22Rv1 (cell line): ENCODE measurements around the gene STXBP5.

Experiments
- H3K27ac ChIP-seq: fragments of 450-650 bp; 2 replicates; pipeline ENCODE4 v1.5.1; 2017
- CTCF ChIP-seq: fragments of 450-650 bp; IDR thresholded peaks from 2 replicates; pipeline ENCODE4 v1.5.1; 2017; ENCODE audit warnings: mild to moderate bottlenecking
- ZFX ChIP-seq: fragments of 450-650 bp; IDR thresholded peaks from 2 replicates; pipeline ENCODE4 v1.6.1; 2017; ENCODE audit warnings: antibody characterized with exemption, borderline replicate concordance

The STXBP5 gene

DNA sequence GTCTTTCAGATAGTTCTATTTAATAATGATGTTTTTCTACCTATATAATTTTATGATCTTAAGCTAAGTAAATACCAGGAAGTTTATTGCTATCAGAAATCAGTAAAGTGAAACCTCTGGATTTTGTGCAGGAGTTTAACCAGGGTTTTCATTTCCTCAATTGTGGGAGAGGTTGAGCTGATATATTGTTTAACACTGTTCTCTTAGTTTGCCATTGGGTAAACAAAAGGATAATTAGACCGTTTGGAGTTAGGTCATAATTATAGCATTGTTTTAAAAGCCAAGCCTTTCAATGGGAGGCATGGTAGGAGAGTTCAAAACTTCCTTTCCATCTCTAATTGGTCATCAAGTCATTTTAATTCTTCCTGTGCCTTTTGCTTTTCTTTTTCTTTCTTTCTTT is 58.7 kb downstream of the STXBP5 start:
- H3K27ac ChIP-seq, result no peak overlapping the region

GRCh38 chr6:147266821-147267220 is 62.6 kb downstream of the STXBP5 start:
- H3K27ac ChIP-seq, result no peak overlapping the region
- no peak for TF ChIP-seq CTCF
- TF ChIP-seq ZFX, result no peak

More for the DNA sequence above, 58.7 kb downstream of the STXBP5 start:
- no peak for TF ChIP-seq CTCF
- TF ChIP-seq ZFX, result no peak

DNA sequence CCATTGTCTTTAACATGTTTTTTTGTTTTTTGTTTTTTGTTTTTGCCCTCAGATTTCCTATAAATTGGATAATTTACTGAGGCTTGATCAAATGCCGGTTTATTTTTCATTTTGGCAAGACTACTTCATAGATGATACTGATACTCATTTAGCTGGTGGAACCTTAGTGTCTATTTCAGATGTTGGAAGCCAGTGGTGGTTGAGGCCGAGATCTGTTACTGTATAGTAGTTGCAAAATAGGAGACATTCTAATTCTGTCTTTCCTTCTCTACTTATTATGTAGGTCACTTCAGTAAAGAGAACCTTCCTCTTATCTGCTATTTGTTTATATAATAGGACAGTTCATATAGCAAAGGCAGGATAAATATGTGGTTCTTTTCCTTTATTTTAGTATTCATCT is 63.4 kb downstream of the STXBP5 start:
- no peak for TF ChIP-seq ZFX
- TF ChIP-seq CTCF, result no peak
- H3K27ac ChIP-seq, result no peak overlapping the region

GRCh38 chr6:147268254-147268653 is 64.0 kb downstream of the STXBP5 start:
- TF ChIP-seq CTCF (no peak), ZFX (no peak)
- no peak overlapping the region for H3K27ac ChIP-seq

DNA sequence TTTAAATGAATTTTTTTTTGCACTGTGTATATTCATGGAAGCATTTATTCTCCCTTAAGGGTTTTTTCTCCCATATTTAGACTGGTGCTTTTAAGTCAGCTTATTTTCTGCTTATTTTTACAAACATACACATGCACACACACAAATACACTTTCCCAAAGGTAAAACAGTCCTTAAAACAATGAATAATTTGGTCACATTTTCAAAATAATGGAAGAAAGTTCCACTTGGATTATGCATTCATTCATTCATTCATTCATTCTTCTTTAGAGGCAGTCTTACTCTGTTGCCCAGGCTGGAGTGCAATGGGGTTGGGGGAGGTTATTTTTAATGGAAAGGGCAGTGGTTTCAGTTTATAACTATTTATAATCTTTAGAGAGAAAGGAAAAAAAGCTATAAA is 69.8 kb downstream of the STXBP5 start:
- H3K27ac ChIP-seq, result no peak overlapping the region
- TF ChIP-seq CTCF (no peak), ZFX (no peak)

- no peak overlapping the region for H3K27ac ChIP-seq
- no peak for TF ChIP-seq CTCF
- no peak for TF ChIP-seq ZFX
Measured at GRCh38 chr6:147274776-147275175, 70.6 kb downstream of the STXBP5 start.

DNA sequence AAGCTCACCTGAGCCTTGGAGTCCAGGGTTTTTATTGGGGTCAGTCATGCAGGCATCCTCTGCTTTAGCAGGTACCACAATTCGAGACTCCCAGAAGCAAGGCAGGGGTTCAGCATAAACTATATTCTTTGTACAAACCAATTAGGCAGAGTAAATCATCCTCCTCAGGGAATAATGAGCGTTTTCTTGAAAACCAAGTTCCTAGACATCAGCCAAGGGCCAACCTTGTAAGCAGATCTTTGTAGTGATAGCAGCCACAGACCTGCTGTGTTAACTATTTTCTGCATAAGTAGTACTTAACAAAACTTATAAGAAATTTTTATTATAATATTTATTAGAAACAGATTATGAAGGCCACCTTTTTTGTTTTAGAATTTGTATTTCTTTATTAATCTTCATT is 74.7 kb downstream of the STXBP5 start:
- no peak overlapping the region for H3K27ac ChIP-seq
- no peak for TF ChIP-seq ZFX

DNA sequence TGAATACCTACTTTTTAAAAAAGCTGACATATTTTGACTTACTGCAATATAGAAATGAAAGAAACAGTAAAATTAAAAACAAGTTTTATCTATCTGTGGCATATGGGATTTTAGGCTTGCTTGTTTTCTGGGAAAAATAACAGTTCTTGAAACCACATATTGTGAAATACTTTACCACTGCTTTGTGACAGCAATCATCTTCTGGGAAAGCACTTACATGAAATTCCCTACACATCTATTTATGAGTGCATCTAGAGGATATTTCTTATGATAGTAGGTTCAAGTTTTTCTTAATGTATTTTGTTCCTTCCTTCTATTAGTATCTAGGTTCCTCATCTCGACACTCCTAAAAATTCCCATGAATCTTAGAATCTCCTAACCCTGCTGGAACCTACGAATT is 75.2 kb downstream of the STXBP5 start:
- TF ChIP-seq ZFX (no peak), CTCF (no peak)
- H3K27ac ChIP-seq, result no peak overlapping the region
